ENCODE results near the gene KCTD10.

DNA sequence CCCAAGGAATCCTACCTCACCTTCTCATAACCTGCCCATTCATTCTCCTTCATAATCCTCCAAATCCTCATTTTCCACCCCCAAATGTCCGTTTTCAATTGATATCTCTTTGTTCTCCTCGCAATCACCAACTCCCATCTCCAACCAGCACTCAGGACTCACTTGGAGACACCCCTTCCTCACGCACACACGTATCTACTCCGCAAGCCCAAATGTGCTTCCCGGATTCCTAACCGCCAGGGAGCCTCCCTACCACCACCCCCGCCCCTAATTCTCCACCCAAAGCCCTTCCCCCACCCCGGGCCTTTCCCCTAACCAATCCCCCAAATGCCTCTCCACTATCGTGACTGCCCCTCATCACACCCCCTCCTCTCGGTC lies 304 bp downstream of the KCTD10 start:
- TF ChIP-seq, protein P1, sequence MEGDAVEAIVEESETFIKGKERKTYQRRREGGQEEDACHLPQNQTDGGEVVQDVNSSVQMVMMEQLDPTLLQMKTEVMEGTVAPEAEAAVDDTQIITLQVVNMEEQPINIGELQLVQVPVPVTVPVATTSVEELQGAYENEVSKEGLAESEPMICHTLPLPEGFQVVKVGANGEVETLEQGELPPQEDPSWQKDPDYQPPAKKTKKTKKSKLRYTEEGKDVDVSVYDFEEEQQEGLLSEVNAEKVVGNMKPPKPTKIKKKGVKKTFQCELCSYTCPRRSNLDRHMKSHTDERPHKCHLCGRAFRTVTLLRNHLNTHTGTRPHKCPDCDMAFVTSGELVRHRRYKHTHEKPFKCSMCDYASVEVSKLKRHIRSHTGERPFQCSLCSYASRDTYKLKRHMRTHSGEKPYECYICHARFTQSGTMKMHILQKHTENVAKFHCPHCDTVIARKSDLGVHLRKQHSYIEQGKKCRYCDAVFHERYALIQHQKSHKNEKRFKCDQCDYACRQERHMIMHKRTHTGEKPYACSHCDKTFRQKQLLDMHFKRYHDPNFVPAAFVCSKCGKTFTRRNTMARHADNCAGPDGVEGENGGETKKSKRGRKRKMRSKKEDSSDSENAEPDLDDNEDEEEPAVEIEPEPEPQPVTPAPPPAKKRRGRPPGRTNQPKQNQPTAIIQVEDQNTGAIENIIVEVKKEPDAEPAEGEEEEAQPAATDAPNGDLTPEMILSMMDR (IDR thresholded peaks at IDR 0.05): no peak
- no peak for TF ChIP-seq EP300 (IDR thresholded peaks at IDR 0.05)
- no peak for TF ChIP-seq POLR2AphosphoS5 (IDR thresholded peaks at IDR 0.05)
- no peak for TF ChIP-seq POLR2A (IDR thresholded peaks at IDR 0.05)
